ENCODE results near the gene LARGE1. TPM values are rescaled to one million over a fixed set of nuclear protein-coding genes. Genes with fewer than 3 reads are reported as not detected.

The LARGE1 gene
- polyA plus RNA-seq, 3 donors: 0.05 to 0.13 TPM; not detected in 1

GRCh38 chr22:33861216-33861875 is 58.9 kb downstream of the LARGE1 start:
- Mint-ChIP-seq H3K4me1 (no peaks in the 10 kb centered on the region), H3K27me3 (ENCODE audit: low read depth in 3 of 3) (peaks cover 0 to 3% (median 0%) of the 10 kb centered on the region in 3 donors), H3K9me3 (peaks cover 6 to 22% (median 8%) of the 10 kb centered on the region in 7 donors), H3K36me3 (no peaks in the 10 kb centered on the region), H3K27ac (no peak overlapping the region), H3K4me3 (no peak overlapping the region)
- Histone ChIP-seq H3K4me2 (replicated peaks; ENCODE audit: extremely low read depth, low read length, poor library complexity, severe bottlenecking) (no peak overlapping the region), H3K9me3 (replicated peaks in 1 of 2; ENCODE audit: control insufficient read depth in 1 of 2, insufficient read depth in 1 of 2, low read length in 2 of 2) (peaks cover 6% of the 10 kb centered on the region in 2 donors), H3K79me2 (ENCODE audit: insufficient read depth, low read length) (no peaks in the 10 kb centered on the region), H3K36me3 (replicated peaks in 1 of 2; ENCODE audit: control insufficient read depth in 1 of 2, insufficient read depth in 2 of 2, low read length in 2 of 2) (no peaks in the 10 kb centered on the region), H3K27ac (ENCODE audit: low read depth in 1 of 2, low read length in 2 of 2) (no peak overlapping the region), H2AFZ (ENCODE audit: insufficient read depth, low read depth, low read length, poor library complexity, severe bottlenecking) (no peak overlapping the region), H4K20me1 (ENCODE audit: insufficient read depth, low read length) (no peaks in the 10 kb centered on the region), H3K4me1 (ENCODE audit: control insufficient read depth in 1 of 2, insufficient read depth in 2 of 2, low read length in 2 of 2) (no peaks in the 10 kb centered on the region), H3K27me3 (ENCODE audit: control insufficient read depth in 2 of 2, insufficient read depth in 2 of 2, low read length in 2 of 2) (no peaks in the 10 kb centered on the region), H3K4me3 (replicated peaks in 1 of 3; ENCODE audit: low read depth in 2 of 3, low read length in 3 of 3) (no peak overlapping the region), H3K9ac (ENCODE audit: insufficient read depth, low read length, poor library complexity, severe bottlenecking) (no peak overlapping the region)
- no peak for DNase-seq
- intact Hi-C loops (cut with micrococcal nuclease): no loop called here
- 98% methylated on average over 8 of the region's 12 CpGs for WGBS (ENCODE audit: insufficient coverage)
- TF ChIP-seq CTCF (IDR thresholded peaks at IDR 0.05): no peak

- Histone ChIP-seq H3K27me3 (ENCODE audit: control insufficient read depth in 2 of 2, insufficient read depth in 2 of 2, low read length in 2 of 2) (no peaks in the 10 kb centered on the region), H4K20me1 (ENCODE audit: insufficient read depth, low read length) (no peaks in the 10 kb centered on the region), H3K4me1 (ENCODE audit: control insufficient read depth in 1 of 2, insufficient read depth in 2 of 2, low read length in 2 of 2) (no peaks in the 10 kb centered on the region), H3K4me3 (replicated peaks in 1 of 3; ENCODE audit: low read depth in 2 of 3, low read length in 3 of 3) (no peak overlapping the region), H3K9ac (ENCODE audit: insufficient read depth, low read length, poor library complexity, severe bottlenecking) (no peak overlapping the region), H3K27ac (ENCODE audit: low read depth in 1 of 2, low read length in 2 of 2) (no peak overlapping the region), H3K9me3 (replicated peaks in 1 of 2; ENCODE audit: control insufficient read depth in 1 of 2, insufficient read depth in 1 of 2, low read length in 2 of 2) (peaks cover 6% of the 10 kb centered on the region in 2 donors), H2AFZ (ENCODE audit: insufficient read depth, low read depth, low read length, poor library complexity, severe bottlenecking) (no peak overlapping the region), H3K4me2 (replicated peaks; ENCODE audit: extremely low read depth, low read length, poor library complexity, severe bottlenecking) (no peak overlapping the region), H3K79me2 (ENCODE audit: insufficient read depth, low read length) (no peaks in the 10 kb centered on the region), H3K36me3 (replicated peaks in 1 of 2; ENCODE audit: control insufficient read depth in 1 of 2, insufficient read depth in 2 of 2, low read length in 2 of 2) (no peaks in the 10 kb centered on the region)
- Mint-ChIP-seq H3K4me1 (no peaks in the 10 kb centered on the region), H3K27me3 (ENCODE audit: low read depth in 3 of 3) (peaks cover 0 to 3% (median 0%) of the 10 kb centered on the region in 3 donors), H3K9me3 (peaks cover 6 to 21% (median 8%) of the 10 kb centered on the region in 7 donors), H3K4me3 (no peak overlapping the region), H3K27ac (peak overlapping the region in 1 of 7 donors; percentile 56), H3K36me3 (no peaks in the 10 kb centered on the region)
- WGBS (ENCODE audit: insufficient coverage): 87% methylated on average over 7 of the region's 8 CpGs
- no peak for DNase-seq
- intact Hi-C loops (cut with micrococcal nuclease): no loop called here
- no peak for TF ChIP-seq CTCF (IDR thresholded peaks at IDR 0.05)
These were observed 59.9 kb downstream of the LARGE1 start for GRCh38 chr22:33860386-33860785.
